Lower lobe of right lung (tissue), 2 donors: ENCODE data around the gene KLHDC7A. TPM values are rescaled to one million over a fixed set of nuclear protein-coding genes. Genes with fewer than 3 reads are reported as not detected.

Source experiments
- ATAC-seq, 2 donors: fragments of 200-7000 bp; cut with Tn5 transposase; one replicate each; pipeline ENCODE4 v1.9.1; 2020 to 2022; ENCODE audit warnings: mild to moderate bottlenecking in 2 of 2, moderate library complexity in 2 of 2
- DNase-seq: peaks from one replicate; pipeline ENCODE4 v3.0.0-alpha.2; 2020
- H3K27ac ChIP-seq: fragments of 200-600 bp; one replicate; pipeline ENCODE4 v1.8.0; 2022
- H3K27me3 ChIP-seq: fragments of 200-600 bp; one replicate; pipeline ENCODE4 v1.8.0; 2022; ENCODE audit warnings: low read depth
- H3K36me3 ChIP-seq: fragments of 200-600 bp; one replicate; pipeline ENCODE4 v1.8.0; 2022; ENCODE audit warnings: mild to moderate bottlenecking
- H3K4me1 ChIP-seq: fragments of 200-600 bp; one replicate; pipeline ENCODE4 v1.8.0; 2022
- H3K4me3 ChIP-seq: fragments of 200-600 bp; one replicate; pipeline ENCODE4 v1.8.0; 2022; ENCODE audit warnings: mild to moderate bottlenecking
- H3K9me3 ChIP-seq: fragments of 200-600 bp; one replicate; pipeline ENCODE4 v1.8.0; 2022
- CTCF ChIP-seq: fragments of 200-600 bp; IDR thresholded peaks from one replicate; pipeline ENCODE4 v1.8.0; 2022; ENCODE audit warnings: antibody characterized with exemption, mild to moderate bottlenecking
- intact Hi-C: fragments of 100-400 bp; cut with DNase I; formaldehyde crosslinking; loops from one replicate; pipeline ENCODE4 v1.11.0; 2022
- total RNA-seq: library from RNA; stranded (reverse); fragmentation: NEBNext Ultra II Directional; extraction: Animal tissue kit (Norgen Biotek cat#: 25700); gene quantifications from one replicate; pipeline ENCODE4 v1.2.1, GENCODE V29; 2021
- donor health status: DM: no; HTN: yes; CAD: no; lungs with severe emphysema.

Gene KLHDC7A
- total RNA-seq, 1 donor from 2014 or later, result 1.1 TPM

- intact Hi-C loops, result no loop called here
Measured at GRCh38 chr1:18481921-18482701, 1.4 kb downstream of the KLHDC7A start.

DNA sequence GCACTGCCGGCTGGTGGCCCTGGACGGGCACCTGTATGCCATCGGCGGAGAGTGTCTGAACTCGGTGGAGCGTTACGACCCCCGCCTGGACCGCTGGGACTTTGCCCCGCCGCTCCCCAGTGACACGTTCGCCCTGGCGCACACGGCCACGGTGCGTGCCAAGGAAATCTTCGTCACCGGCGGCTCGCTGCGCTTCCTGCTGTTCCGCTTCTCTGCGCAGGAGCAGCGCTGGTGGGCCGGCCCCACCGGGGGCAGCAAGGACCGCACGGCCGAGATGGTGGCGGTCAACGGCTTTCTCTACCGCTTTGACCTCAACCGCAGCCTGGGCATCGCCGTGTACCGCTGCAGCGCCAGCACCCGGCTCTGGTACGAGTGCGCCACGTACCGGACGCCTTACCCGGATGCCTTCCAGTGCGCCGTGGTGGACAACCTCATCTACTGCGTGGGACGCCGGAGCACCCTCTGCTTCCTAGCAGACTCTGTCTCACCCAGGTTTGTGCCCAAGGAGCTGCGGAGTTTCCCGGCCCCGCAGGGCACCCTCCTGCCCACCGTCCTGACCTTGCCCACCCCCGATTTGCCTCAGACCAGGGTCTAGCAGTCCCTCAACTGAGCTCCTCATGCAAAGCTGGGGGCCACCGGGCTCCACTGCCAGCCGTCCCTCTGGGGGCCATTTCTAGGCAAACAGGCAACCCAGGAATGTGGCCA is 2.1 kb downstream of the KLHDC7A start:
- TF ChIP-seq CTCF, result no peak
- ATAC-seq (no peak), DNase-seq (no peak)
- Histone ChIP-seq H3K27ac (no peak overlapping the region), H3K4me3 (no peak overlapping the region), H3K27me3 (peaks cover 11% of the 10 kb centered on the region), H3K36me3 (no peaks in the 10 kb centered on the region), H3K9me3 (no peaks in the 10 kb centered on the region), H3K4me1 (peaks cover 24% of the 10 kb centered on the region)
- intact Hi-C loops, result no loop called here

More at GRCh38 chr1:18481921-18482701, 1.4 kb downstream of the KLHDC7A start:
- no peak overlapping the region for H3K4me3 ChIP-seq
- peaks cover 11% of the 10 kb centered on the region for H3K27me3 ChIP-seq
- H3K27ac ChIP-seq, result no peak overlapping the region
- peaks cover 24% of the 10 kb centered on the region for H3K4me1 ChIP-seq
- H3K9me3 ChIP-seq, result no peaks in the 10 kb centered on the region
- TF ChIP-seq CTCF, result no peak
- H3K36me3 ChIP-seq, result no peaks in the 10 kb centered on the region
- DNase-seq (no peak), ATAC-seq (no peak)

DNA sequence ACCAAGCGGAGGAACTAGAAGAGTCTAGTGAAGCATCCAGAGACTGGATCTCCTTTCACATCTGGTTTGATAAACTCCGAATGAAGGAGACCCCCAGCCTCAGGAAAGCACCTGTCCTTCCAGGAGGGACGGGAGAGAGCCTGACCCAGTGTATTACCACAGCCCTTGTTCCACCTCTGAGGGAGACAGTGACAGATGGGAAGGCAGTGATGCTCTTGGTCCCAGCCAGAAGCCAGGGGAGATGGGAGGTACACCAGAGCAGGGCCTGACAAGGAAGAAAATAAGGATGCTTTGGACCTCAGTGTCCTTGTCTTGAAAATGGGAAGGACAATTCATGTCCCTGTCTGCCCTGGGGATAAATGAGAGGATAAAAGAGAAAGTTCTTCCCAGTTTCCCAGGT is 3.5 kb downstream of the KLHDC7A start:
- H3K9me3 ChIP-seq, result no peaks in the 10 kb centered on the region
- DNase-seq (no peak), ATAC-seq (no peak)
- H3K27ac ChIP-seq, result no peak overlapping the region
- no peak for TF ChIP-seq CTCF
- H3K27me3 ChIP-seq, result peaks cover 11% of the 10 kb centered on the region
- H3K36me3 ChIP-seq, result no peaks in the 10 kb centered on the region
- intact Hi-C loops, result no loop called here
- H3K4me3 ChIP-seq, result no peak overlapping the region
- peaks cover 24% of the 10 kb centered on the region for H3K4me1 ChIP-seq

GRCh38 chr1:18484721-18485120 is 4.0 kb downstream of the KLHDC7A start:
- intact Hi-C loops, result no loop called here

GRCh38 chr1:18485227-18485626 is 4.5 kb downstream of the KLHDC7A start:
- no peak for TF ChIP-seq CTCF
- H3K4me3 ChIP-seq, result no peak overlapping the region
- H3K36me3 ChIP-seq, result no peaks in the 10 kb centered on the region
- no peaks in the 10 kb centered on the region for H3K9me3 ChIP-seq
- DNase-seq, result no peak
- H3K4me1 ChIP-seq, result peaks cover 14% of the 10 kb centered on the region
- no peak for ATAC-seq
- no peak overlapping the region for H3K27ac ChIP-seq
- H3K27me3 ChIP-seq, result peaks cover 11% of the 10 kb centered on the region
- intact Hi-C loops, result no loop called here

More at GRCh38 chr1:18484721-18485120, 4.0 kb downstream of the KLHDC7A start:
- H3K27ac ChIP-seq, result no peak overlapping the region
- no peaks in the 10 kb centered on the region for H3K9me3 ChIP-seq
- no peak for TF ChIP-seq CTCF
- ATAC-seq (no peak), DNase-seq (no peak)
- H3K36me3 ChIP-seq, result no peaks in the 10 kb centered on the region
- no peak overlapping the region for H3K4me3 ChIP-seq
- H3K27me3 ChIP-seq, result peaks cover 11% of the 10 kb centered on the region
- H3K4me1 ChIP-seq, result peaks cover 19% of the 10 kb centered on the region
